ENCODE results near the gene SRGAP2C.
"Not testable (repeated sequence)": the region's sequence is repeated elsewhere in the genome, so short reads cannot be mapped to it uniquely, and the experiment has no call there.

GRCh38 chr1:121167225-121167738 lies 17.5 kb upstream of the SRGAP2C start:
- TF ChIP-seq, protein P1, sequence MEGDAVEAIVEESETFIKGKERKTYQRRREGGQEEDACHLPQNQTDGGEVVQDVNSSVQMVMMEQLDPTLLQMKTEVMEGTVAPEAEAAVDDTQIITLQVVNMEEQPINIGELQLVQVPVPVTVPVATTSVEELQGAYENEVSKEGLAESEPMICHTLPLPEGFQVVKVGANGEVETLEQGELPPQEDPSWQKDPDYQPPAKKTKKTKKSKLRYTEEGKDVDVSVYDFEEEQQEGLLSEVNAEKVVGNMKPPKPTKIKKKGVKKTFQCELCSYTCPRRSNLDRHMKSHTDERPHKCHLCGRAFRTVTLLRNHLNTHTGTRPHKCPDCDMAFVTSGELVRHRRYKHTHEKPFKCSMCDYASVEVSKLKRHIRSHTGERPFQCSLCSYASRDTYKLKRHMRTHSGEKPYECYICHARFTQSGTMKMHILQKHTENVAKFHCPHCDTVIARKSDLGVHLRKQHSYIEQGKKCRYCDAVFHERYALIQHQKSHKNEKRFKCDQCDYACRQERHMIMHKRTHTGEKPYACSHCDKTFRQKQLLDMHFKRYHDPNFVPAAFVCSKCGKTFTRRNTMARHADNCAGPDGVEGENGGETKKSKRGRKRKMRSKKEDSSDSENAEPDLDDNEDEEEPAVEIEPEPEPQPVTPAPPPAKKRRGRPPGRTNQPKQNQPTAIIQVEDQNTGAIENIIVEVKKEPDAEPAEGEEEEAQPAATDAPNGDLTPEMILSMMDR (IDR thresholded peaks at IDR 0.05 in 4 of 5, conservative IDR thresholded peaks at IDR 0.05 in 1 of 5), result not testable (repeated sequence)
- TF ChIP-seq POLR2A (IDR thresholded peaks at IDR 0.05), result not testable (repeated sequence)

All from gastrocnemius medialis (tissue), 4 donors.